K562 (cell line): ENCODE data around the gene ZNF501. TPM values are rescaled to one million over a fixed set of nuclear protein-coding genes. Genes with fewer than 3 reads are reported as not detected.

Source experiments
- ATAC-seq: fragments of 200-7000 bp; cut with Tn5 transposase; 3 replicates; pipeline ENCODE4 v1.9.1; 2020; ENCODE audit warnings: moderate library complexity
- BruUV-seq: library from RNA; stranded (reverse); fragments of 400-500 nt; replicated peaks from 2 replicates; lab custom pipeline; 2021; lab: Mats Ljungman, UMichigan
- CTCF ChIA-PET: fragments of 300-600 bp; formaldehyde crosslinking; extraction: SDS; loops from one replicate; lab custom pipeline; 2021; ENCODE audit warnings: low intra/inter-chr PET ratio; lab: Yijun Ruan, JAX
- POLR2A ChIA-PET: fragments of 300-600, 350-650 bp; sonication (Branson Sonifier 250); formaldehyde crosslinking; extraction: SDS; loops from one replicate; lab custom pipeline; 2021; ENCODE audit warnings: antibody characterized with exemption, inconsistent platforms; lab: Yijun Ruan, JAX
- DNase-seq, 4 experiments: peaks; one replicate each; pipeline versions ENCODE4 v3.0.0 to v3.0.0-alpha.2; 2011 to 2018; ENCODE audit warnings: low spot score in 3 of 4, mixed read lengths in 3 of 4; ENCODE audit errors: extremely low read depth in 1 of 4
- FAIRE-seq: peaks from 2 replicates; lab custom pipeline; 2011; peaks lifted over from hg19 to GRCh38; lab: Jason Lieb, UNC
- H2AFZ ChIP-seq: 2 replicates; pipeline ENCODE4 v1.6.0; 2011; ENCODE audit warnings: low read depth, low read length, control low read depth, inconsistent platforms
- H3K27ac ChIP-seq: fragments of 200-600 bp; 3 replicates; pipeline ENCODE4 v1.8.0; 2011; ENCODE audit warnings: low read depth, mild to moderate bottlenecking, control low read depth, inconsistent platforms, low read length, moderate library complexity, mixed read lengths; ENCODE audit errors: extremely low read depth
- H3K27me3 ChIP-seq, 2 experiments: fragments of 300-600 bp in 1 of 2; 2 replicates in 1 of 2; 3 replicates in 1 of 2; pipeline versions ENCODE4 v1.6.0 to v1.8.0; 2011; ENCODE audit warnings: inconsistent platforms in 2 of 2, low read length in 2 of 2, mild to moderate bottlenecking in 1 of 2, mixed read lengths in 1 of 2, moderate library complexity in 1 of 2; ENCODE audit not compliant: control insufficient read depth in 2 of 2, insufficient read depth in 2 of 2
- H3K36me3 ChIP-seq: fragments of 300-600 bp; 3 replicates; pipeline ENCODE4 v1.8.0; 2011; ENCODE audit warnings: mild to moderate bottlenecking, low read length, inconsistent platforms; ENCODE audit not compliant: control insufficient read depth, insufficient read depth
- H3K4me1 ChIP-seq, 2 experiments: fragments of 200-600 bp in 1 of 2; replicated peaks in 1 of 2; 2 replicates in 1 of 2; 3 replicates in 1 of 2; pipeline versions ENCODE4 v1.5.1 to v1.8.0; 2011; ENCODE audit warnings: inconsistent platforms in 2 of 2, low read length in 2 of 2, mild to moderate bottlenecking in 1 of 2, mixed read lengths in 1 of 2, moderate library complexity in 1 of 2; ENCODE audit not compliant: control insufficient read depth in 2 of 2, insufficient read depth in 2 of 2
- H3K4me2 ChIP-seq: 2 replicates; pipeline ENCODE4 v1.6.1; 2011; ENCODE audit warnings: low read length, control low read depth, inconsistent platforms, mixed read lengths; ENCODE audit not compliant: insufficient read depth
- H3K4me3 ChIP-seq: fragments of 200-600 bp; sonication (generic), shearing (Covaris generic); 2 replicates; pipeline ENCODE4 v1.5.1; 2016; ENCODE audit warnings: control low read depth, inconsistent platforms
- H3K79me2 ChIP-seq: fragments of 200-600 bp; 3 replicates; pipeline ENCODE4 v1.8.0; 2011; ENCODE audit warnings: low read length, inconsistent platforms; ENCODE audit not compliant: control insufficient read depth, insufficient read depth
- H3K9ac ChIP-seq, 2 experiments: 2 replicates each; pipeline versions ENCODE4 v1.6.0 to v1.6.1; 2011; ENCODE audit warnings: low read depth in 2 of 2, low read length in 2 of 2, control low read depth in 1 of 2, inconsistent platforms in 1 of 2, mild to moderate bottlenecking in 1 of 2, mixed read lengths in 1 of 2; ENCODE audit not compliant: insufficient read depth in 1 of 2
- H3K9me1 ChIP-seq: one replicate; pipeline ENCODE4 v1.6.0; 2011; ENCODE audit warnings: inconsistent platforms, mild to moderate bottlenecking, low read length, moderate library complexity; ENCODE audit not compliant: control insufficient read depth, insufficient read depth
- H3K9me3 ChIP-seq: replicated peaks from 2 replicates; pipeline ENCODE4 v1.5.1; 2011; ENCODE audit warnings: low read depth, low read length, inconsistent platforms; ENCODE audit not compliant: control insufficient read depth, insufficient read depth
- H4K20me1 ChIP-seq: replicated peaks from 2 replicates; pipeline ENCODE4 v1.6.1; 2011; ENCODE audit warnings: low read length, inconsistent platforms, mixed read lengths; ENCODE audit not compliant: control insufficient read depth, insufficient read depth
- BHLHE40 ChIP-seq: IDR thresholded peaks from 2 replicates; pipeline ENCODE4 v1.6.1; 2011; ENCODE audit warnings: low read length, improper control_type of control experiment
- CBFA2T3 ChIP-seq: fragments of 450-650 bp; IDR thresholded peaks from 2 replicates; pipeline ENCODE4 v1.6.1; 2017
- CREB3L1 ChIP-seq: fragments of 450-650 bp; IDR thresholded peaks from 2 replicates; pipeline ENCODE4 v1.6.1; 2014; ENCODE audit warnings: low read depth, mild to moderate bottlenecking, moderate library complexity, borderline replicate concordance
- CXXC5 ChIP-seq: fragments of 250-450 bp; sonication (Bioruptor Pico); IDR thresholded peaks from 2 replicates; pipeline ENCODE4 v1.8.0; 2022; ENCODE audit warnings: inconsistent platforms, mild to moderate bottlenecking, moderate library complexity
- E2F3 ChIP-seq: fragments of 250-450 bp; sonication (Bioruptor Pico); IDR thresholded peaks from 2 replicates; pipeline ENCODE4 v1.4.0; 2020; ENCODE audit warnings: mild to moderate bottlenecking
- MCM2 ChIP-seq: fragments of 450-650 bp; IDR thresholded peaks from 2 replicates; pipeline ENCODE4 v1.6.1; 2017; ENCODE audit warnings: low read depth, mild to moderate bottlenecking
- MYNN ChIP-seq, 2 experiments: sonication (generic); formaldehyde crosslinking in 1 of 2; IDR thresholded peaks; 2 replicates each; pipeline versions ENCODE4 v1.5.0 to v1.6.1; 2016 to 2020; ENCODE audit warnings: antibody characterized with exemption in 1 of 2, missing genetic modification reagents in 1 of 2
- NCOA1 ChIP-seq: fragments of 450-650 bp; IDR thresholded peaks from 2 replicates; pipeline ENCODE4 v1.6.1; 2016; ENCODE audit warnings: low read depth
- NR2F6 ChIP-seq: fragments of 450-650 bp; formaldehyde crosslinking; IDR thresholded peaks from 2 replicates; pipeline ENCODE4 v1.4.0; 2020; ENCODE audit warnings: mild to moderate bottlenecking
- POLR2G ChIP-seq: fragments of 200-400 bp; formaldehyde crosslinking; IDR thresholded peaks from 2 replicates; pipeline ENCODE4 v1.6.1; 2017; ENCODE audit warnings: low read depth, mild to moderate bottlenecking, antibody characterized with exemption, low read length, moderate library complexity
- RBFOX2 ChIP-seq: fragments of 200-400 bp; formaldehyde crosslinking; IDR thresholded peaks from 2 replicates; pipeline ENCODE4 v1.6.1; 2017; ENCODE audit warnings: low read depth, mild to moderate bottlenecking, low read length, moderate library complexity
- RBM25 ChIP-seq: fragments of 200-400 bp; formaldehyde crosslinking; IDR thresholded peaks from 2 replicates; pipeline ENCODE4 v1.6.1; 2018; ENCODE audit warnings: low read length, low read depth, moderate library complexity; ENCODE audit not compliant: severe bottlenecking
- RFX1 ChIP-seq: fragments of 450-650 bp; IDR thresholded peaks from 2 replicates; pipeline ENCODE4 v1.6.1; 2016; ENCODE audit warnings: mild to moderate bottlenecking, moderate library complexity
- STAT5A ChIP-seq: IDR thresholded peaks from 2 replicates; pipeline ENCODE4 v1.6.1; 2012; ENCODE audit warnings: low read length, inconsistent platforms, borderline replicate concordance
- THRAP3 ChIP-seq: fragments of 450-650 bp; IDR thresholded peaks from 2 replicates; pipeline ENCODE4 v1.6.1; 2016; ENCODE audit warnings: mild to moderate bottlenecking, inconsistent platforms, borderline replicate concordance
- ZC3H4 ChIP-seq: sonication (generic); formaldehyde crosslinking; IDR thresholded peaks from 2 replicates; pipeline ENCODE4 v1.9.0; 2021; ENCODE audit warnings: missing genetic modification reagents, borderline replicate concordance
- ZNF518B ChIP-seq: fragments of 250-450 bp; sonication (Bioruptor Pico); IDR thresholded peaks from 2 replicates; pipeline ENCODE4 v1.5.0; 2021; ENCODE audit warnings: mild to moderate bottlenecking, moderate library complexity
- WGBS: fragments of 100-300 bp; shearing (Covaris generic); methylation state at CpG from one replicate; pipeline ENCODE4 v1.1.6; 2016; ENCODE audit warnings: low coverage, mixed read lengths; ENCODE audit not compliant: insufficient coverage; ENCODE audit errors: missing lambda C conversion rate; 5-methylcytosine and 5-hydroxymethylcytosine counted together
- in situ Hi-C: fragments of 300-500 bp; cut with MboI; formaldehyde crosslinking; loops from 4 replicates; pipeline ENCODE4 v1.15.0; 2018; ENCODE audit warnings: inconsistent platforms, mixed read lengths
- intact Hi-C: fragments of 100-400 bp; cut with micrococcal nuclease; formaldehyde crosslinking; loops from 2 replicates; pipeline ENCODE4 v1.14.2; 2022
- polyA plus RNA-seq, 8 experiments: library from polyadenylated mRNA; depleted of rRNA in 4 of 8; stranded (reverse) in 5 of 8; unstranded in 3 of 8; fragments of >200 nt; fragmentation: Nextera tagmentation in 2 of 8; fragmentation: Illumina TruSeq in 1 of 8; extraction: Ambion mirVana in 2 of 8; extraction: Trizol in 1 of 8; gene quantifications; 2 replicates each; pipeline versions ENCODE4 v1.2.1 to v1.2.3, GENCODE V29; 2011 to 2014; ENCODE audit warnings: inconsistent platforms in 1 of 8, missing spikeins in 1 of 8
- total RNA-seq, 7 experiments: library from RNA; depleted of rRNA in 6 of 7; stranded (reverse); fragments of >200 nt in 6 of 7; fragmentation: Illumina TruSeq in 2 of 7; extraction: Trizol in 2 of 7; gene quantifications; 2 replicates each; pipeline versions ENCODE4 v1.2.1 to v1.2.3, GENCODE V29; 2011 to 2021; ENCODE audit warnings: low replicate concordance in 1 of 7

The ZNF501 gene
- total and polyA plus RNA-seq, 9 of the 15 experiments (the other 6 are each of a cell fraction or from before 2014, with no cell fraction given): 1.2 to 6.5 (median 3.7) TPM

GRCh38 chr3:44685128-44685800, 44.2 kb upstream of the ZNF501 start:
- Histone ChIP-seq H3K36me3 (no peaks in the 10 kb centered on the region), H3K9ac (peak overlapping the region in 1 of 2 experiments; percentile 63; a peak in 2 of 4 replicates), H3K27ac (no peak overlapping the region), H3K4me3 (peak overlapping the region; percentile 48), H3K27me3 (peaks cover 5 to 14% of the 10 kb centered on the region in 2 experiments; a peak in 4 of 5 replicates), H3K9me1 (no peaks in the 10 kb centered on the region), H2AFZ (peak overlapping the region; percentile 73), H3K4me1 (peaks cover 0 to 5% of the 10 kb centered on the region in 2 experiments; a peak in 1 of 5 replicates), H4K20me1 (no peaks in the 10 kb centered on the region), H3K79me2 (no peaks in the 10 kb centered on the region), H3K9me3 (peaks cover 3% of the 10 kb centered on the region; the same call in 1 of the 2 replicates), H3K4me2 (peak overlapping the region; percentile 62)
- intact Hi-C loops (no loop called here), in situ Hi-C loops (no loop called here)
- FAIRE-seq: no peak
- 12% methylated on average over 48 of the region's 48 CpGs for WGBS
- no TSS peak for BruUV-seq
- POLR2A ChIA-PET: no interaction called here
- CTCF ChIA-PET: no interaction called here
- ATAC-seq: peak; percentile 97
- peak; percentile 52 to 72 (median 61) for DNase-seq
- peak; percentile 52 for TF ChIP-seq CXXC5 (CRISPR knock-in tag)
- peak; percentile 60; the same call in 1 of the 2 replicates for TF ChIP-seq CREB3L1
- 0 out of 2 replicates have a peak, but pooled peaks have one; percentile 19 for TF ChIP-seq E2F3 (CRISPR knock-in tag)
- TF ChIP-seq RFX1: peak; percentile 83
- no peak for TF ChIP-seq BHLHE40
- TF ChIP-seq THRAP3: no peak
- TF ChIP-seq NCOA1: no peak
- TF ChIP-seq ZNF518B (CRISPR knock-in tag): no peak
- peak; percentile 72 for TF ChIP-seq RBFOX2
- TF ChIP-seq POLR2G: peak; percentile 75
- no peak for TF ChIP-seq NR2F6 (CRISPR knock-in tag)
- TF ChIP-seq CBFA2T3: no peak
- no peak for TF ChIP-seq MYNN (IDR thresholded peaks at IDR 0.05)
- no peak for TF ChIP-seq MYNN (CRISPR knock-in tag; IDR thresholded peaks at IDR 0.05)
- no peak for TF ChIP-seq MCM2
- TF ChIP-seq RBM25: peak; percentile 9
- TF ChIP-seq STAT5A: no peak
- TF ChIP-seq ZC3H4 (CRISPR knock-in tag): no peak
